Measurements from ENCODE around the gene KATNAL1.
"Not testable (repeated sequence)": the region's sequence is repeated elsewhere in the genome, so short reads cannot be mapped to it uniquely, and the experiment has no call there.

The KATNAL1 gene

GRCh38 chr13:30196025-30196424 lies 111.3 kb downstream of the KATNAL1 start:
- no peak for DNase-seq

- no peak for DNase-seq
These were observed 112.4 kb downstream of the KATNAL1 start for GRCh38 chr13:30194906-30195305.

- DNase-seq: no peak
These were observed 113.8 kb downstream of the KATNAL1 start for GRCh38 chr13:30193279-30194234.

- no peak for DNase-seq
These were observed 114.8 kb downstream of the KATNAL1 start for GRCh38 chr13:30192320-30193093.

- DNase-seq: no peak
These were observed 115.8 kb downstream of the KATNAL1 start for GRCh38 chr13:30191491-30192100.

GRCh38 chr13:30186634-30187415 lies 120.5 kb downstream of the KATNAL1 start:
- no peak for DNase-seq

GRCh38 chr13:30181888-30182651 lies 125.3 kb downstream of the KATNAL1 start:
- no peak for DNase-seq

- DNase-seq: no peak
These were observed 127.6 kb downstream of the KATNAL1 start for GRCh38 chr13:30179597-30180276.

GRCh38 chr13:30178976-30179375 lies 128.4 kb downstream of the KATNAL1 start:
- no peak for DNase-seq

- DNase-seq: no peak
These were observed 132.2 kb downstream of the KATNAL1 start for GRCh38 chr13:30175166-30175565.

GRCh38 chr13:30174250-30174649 lies 133.1 kb downstream of the KATNAL1 start:
- not testable (repeated sequence) for DNase-seq

- DNase-seq: no peak
These were observed 134.1 kb downstream of the KATNAL1 start for GRCh38 chr13:30173303-30173610.

GRCh38 chr13:30172593-30173302 lies 134.6 kb downstream of the KATNAL1 start:
- no peak for DNase-seq

GRCh38 chr13:30170569-30170968 lies 136.8 kb downstream of the KATNAL1 start:
- no peak for DNase-seq

GRCh38 chr13:30169442-30169841 lies 137.9 kb downstream of the KATNAL1 start:
- no peak for DNase-seq

GRCh38 chr13:30165796-30166195 lies 141.6 kb downstream of the KATNAL1 start:
- DNase-seq: no peak

- DNase-seq: no peak
These were observed 142.3 kb downstream of the KATNAL1 start for GRCh38 chr13:30165071-30165470.

- no peak for DNase-seq
These were observed 143.2 kb downstream of the KATNAL1 start for GRCh38 chr13:30164146-30164545.

- no peak for DNase-seq
These were observed 143.9 kb downstream of the KATNAL1 start for GRCh38 chr13:30163441-30163840.

GRCh38 chr13:30159446-30159839 lies 147.9 kb downstream of the KATNAL1 start:
- DNase-seq: peak; percentile 40

Measured in T1000 (cell line).